Measurements from ENCODE around the gene FGF10.

DNA sequence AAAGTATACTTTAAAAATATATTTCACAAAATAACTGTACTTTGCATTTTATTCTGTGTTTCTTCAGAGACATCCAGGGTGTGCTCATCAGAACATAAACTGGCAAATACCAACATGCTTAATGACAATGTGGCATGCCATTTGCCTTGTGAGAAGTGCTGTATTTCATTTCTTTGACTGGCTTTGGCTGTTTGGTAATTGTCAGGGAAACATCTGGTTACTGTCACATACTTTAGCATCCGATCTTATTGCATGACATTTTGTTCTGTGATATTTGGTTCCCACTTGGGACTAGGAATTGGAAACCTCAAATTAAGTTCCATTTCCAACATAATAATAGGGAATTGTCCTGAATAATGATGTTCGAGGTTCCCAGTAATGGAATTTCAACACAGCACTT is 96.5 kb downstream of the FGF10 start:
- TF ChIP-seq, protein P1, sequence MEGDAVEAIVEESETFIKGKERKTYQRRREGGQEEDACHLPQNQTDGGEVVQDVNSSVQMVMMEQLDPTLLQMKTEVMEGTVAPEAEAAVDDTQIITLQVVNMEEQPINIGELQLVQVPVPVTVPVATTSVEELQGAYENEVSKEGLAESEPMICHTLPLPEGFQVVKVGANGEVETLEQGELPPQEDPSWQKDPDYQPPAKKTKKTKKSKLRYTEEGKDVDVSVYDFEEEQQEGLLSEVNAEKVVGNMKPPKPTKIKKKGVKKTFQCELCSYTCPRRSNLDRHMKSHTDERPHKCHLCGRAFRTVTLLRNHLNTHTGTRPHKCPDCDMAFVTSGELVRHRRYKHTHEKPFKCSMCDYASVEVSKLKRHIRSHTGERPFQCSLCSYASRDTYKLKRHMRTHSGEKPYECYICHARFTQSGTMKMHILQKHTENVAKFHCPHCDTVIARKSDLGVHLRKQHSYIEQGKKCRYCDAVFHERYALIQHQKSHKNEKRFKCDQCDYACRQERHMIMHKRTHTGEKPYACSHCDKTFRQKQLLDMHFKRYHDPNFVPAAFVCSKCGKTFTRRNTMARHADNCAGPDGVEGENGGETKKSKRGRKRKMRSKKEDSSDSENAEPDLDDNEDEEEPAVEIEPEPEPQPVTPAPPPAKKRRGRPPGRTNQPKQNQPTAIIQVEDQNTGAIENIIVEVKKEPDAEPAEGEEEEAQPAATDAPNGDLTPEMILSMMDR (conservative IDR thresholded peaks at IDR 0.05; ENCODE audit: low read depth, low read length): no peak
- no peak for TF ChIP-seq EZH2 (IDR thresholded peaks at IDR 0.05; ENCODE audit: low read length, unreplicated experiment)

Data from PC-3 (cell line).